K562 (cell line): ENCODE results near the gene TCEAL4. TPM values are rescaled to one million over a fixed set of nuclear protein-coding genes. Genes with fewer than 3 reads are reported as not detected.
"Not testable (repeated sequence)": the region's sequence is repeated elsewhere in the genome, so short reads cannot be mapped to it uniquely, and the experiment has no call there.

Source experiments
- ATAC-seq: fragments of 200-7000 bp; cut with Tn5 transposase; 3 replicates; pipeline ENCODE4 v1.9.1; 2020; ENCODE audit warnings: moderate library complexity
- BruUV-seq: library from RNA; stranded (reverse); fragments of 400-500 nt; replicated peaks from 2 replicates; lab custom pipeline; 2021; lab: Mats Ljungman, UMichigan
- CTCF ChIA-PET: fragments of 300-600 bp; formaldehyde crosslinking; extraction: SDS; loops from one replicate; lab custom pipeline; 2021; ENCODE audit warnings: low intra/inter-chr PET ratio; lab: Yijun Ruan, JAX
- POLR2A ChIA-PET: fragments of 300-600, 350-650 bp; sonication (Branson Sonifier 250); formaldehyde crosslinking; extraction: SDS; loops from one replicate; lab custom pipeline; 2021; ENCODE audit warnings: antibody characterized with exemption, inconsistent platforms; lab: Yijun Ruan, JAX
- DNase-seq, 4 experiments: peaks; one replicate each; pipeline versions ENCODE4 v3.0.0 to v3.0.0-alpha.2; 2011 to 2018; ENCODE audit warnings: low spot score in 3 of 4, mixed read lengths in 3 of 4; ENCODE audit errors: extremely low read depth in 1 of 4
- FAIRE-seq: peaks from 2 replicates; lab custom pipeline; 2011; peaks lifted over from hg19 to GRCh38; lab: Jason Lieb, UNC
- H2AFZ ChIP-seq: 2 replicates; pipeline ENCODE4 v1.6.0; 2011; ENCODE audit warnings: low read depth, low read length, control low read depth, inconsistent platforms
- H3K27ac ChIP-seq: fragments of 200-600 bp; 3 replicates; pipeline ENCODE4 v1.8.0; 2011; ENCODE audit warnings: low read depth, mild to moderate bottlenecking, control low read depth, inconsistent platforms, low read length, moderate library complexity, mixed read lengths; ENCODE audit errors: extremely low read depth
- H3K27me3 ChIP-seq, 2 experiments: fragments of 300-600 bp in 1 of 2; 2 replicates in 1 of 2; 3 replicates in 1 of 2; pipeline versions ENCODE4 v1.6.0 to v1.8.0; 2011; ENCODE audit warnings: inconsistent platforms in 2 of 2, low read length in 2 of 2, mild to moderate bottlenecking in 1 of 2, mixed read lengths in 1 of 2, moderate library complexity in 1 of 2; ENCODE audit not compliant: control insufficient read depth in 2 of 2, insufficient read depth in 2 of 2
- H3K36me3 ChIP-seq: fragments of 300-600 bp; 3 replicates; pipeline ENCODE4 v1.8.0; 2011; ENCODE audit warnings: mild to moderate bottlenecking, low read length, inconsistent platforms; ENCODE audit not compliant: control insufficient read depth, insufficient read depth
- H3K4me1 ChIP-seq, 2 experiments: fragments of 200-600 bp in 1 of 2; replicated peaks in 1 of 2; 2 replicates in 1 of 2; 3 replicates in 1 of 2; pipeline versions ENCODE4 v1.5.1 to v1.8.0; 2011; ENCODE audit warnings: inconsistent platforms in 2 of 2, low read length in 2 of 2, mild to moderate bottlenecking in 1 of 2, mixed read lengths in 1 of 2, moderate library complexity in 1 of 2; ENCODE audit not compliant: control insufficient read depth in 2 of 2, insufficient read depth in 2 of 2
- H3K4me2 ChIP-seq: 2 replicates; pipeline ENCODE4 v1.6.1; 2011; ENCODE audit warnings: low read length, control low read depth, inconsistent platforms, mixed read lengths; ENCODE audit not compliant: insufficient read depth
- H3K4me3 ChIP-seq: fragments of 200-600 bp; sonication (generic), shearing (Covaris generic); 2 replicates; pipeline ENCODE4 v1.5.1; 2016; ENCODE audit warnings: control low read depth, inconsistent platforms
- H3K79me2 ChIP-seq: fragments of 200-600 bp; 3 replicates; pipeline ENCODE4 v1.8.0; 2011; ENCODE audit warnings: low read length, inconsistent platforms; ENCODE audit not compliant: control insufficient read depth, insufficient read depth
- H3K9ac ChIP-seq, 2 experiments: 2 replicates each; pipeline versions ENCODE4 v1.6.0 to v1.6.1; 2011; ENCODE audit warnings: low read depth in 2 of 2, low read length in 2 of 2, control low read depth in 1 of 2, inconsistent platforms in 1 of 2, mild to moderate bottlenecking in 1 of 2, mixed read lengths in 1 of 2; ENCODE audit not compliant: insufficient read depth in 1 of 2
- H3K9me1 ChIP-seq: one replicate; pipeline ENCODE4 v1.6.0; 2011; ENCODE audit warnings: inconsistent platforms, mild to moderate bottlenecking, low read length, moderate library complexity; ENCODE audit not compliant: control insufficient read depth, insufficient read depth
- H3K9me3 ChIP-seq: replicated peaks from 2 replicates; pipeline ENCODE4 v1.5.1; 2011; ENCODE audit warnings: low read depth, low read length, inconsistent platforms; ENCODE audit not compliant: control insufficient read depth, insufficient read depth
- H4K20me1 ChIP-seq: replicated peaks from 2 replicates; pipeline ENCODE4 v1.6.1; 2011; ENCODE audit warnings: low read length, inconsistent platforms, mixed read lengths; ENCODE audit not compliant: control insufficient read depth, insufficient read depth
- WGBS: fragments of 100-300 bp; shearing (Covaris generic); methylation state at CpG from one replicate; pipeline ENCODE4 v1.1.6; 2016; ENCODE audit warnings: low coverage, mixed read lengths; ENCODE audit not compliant: insufficient coverage; ENCODE audit errors: missing lambda C conversion rate; 5-methylcytosine and 5-hydroxymethylcytosine counted together
- in situ Hi-C: fragments of 300-500 bp; cut with MboI; formaldehyde crosslinking; loops from 4 replicates; pipeline ENCODE4 v1.15.0; 2018; ENCODE audit warnings: inconsistent platforms, mixed read lengths
- intact Hi-C: fragments of 100-400 bp; cut with micrococcal nuclease; formaldehyde crosslinking; loops from 2 replicates; pipeline ENCODE4 v1.14.2; 2022
- polyA plus RNA-seq, 8 experiments: library from polyadenylated mRNA; depleted of rRNA in 4 of 8; stranded (reverse) in 5 of 8; unstranded in 3 of 8; fragments of >200 nt; fragmentation: Nextera tagmentation in 2 of 8; fragmentation: Illumina TruSeq in 1 of 8; extraction: Ambion mirVana in 2 of 8; extraction: Trizol in 1 of 8; gene quantifications; 2 replicates each; pipeline versions ENCODE4 v1.2.1 to v1.2.3, GENCODE V29; 2011 to 2014; ENCODE audit warnings: inconsistent platforms in 1 of 8, missing spikeins in 1 of 8
- total RNA-seq, 7 experiments: library from RNA; depleted of rRNA in 6 of 7; stranded (reverse); fragments of >200 nt in 6 of 7; fragmentation: Illumina TruSeq in 2 of 7; extraction: Trizol in 2 of 7; gene quantifications; 2 replicates each; pipeline versions ENCODE4 v1.2.1 to v1.2.3, GENCODE V29; 2011 to 2021; ENCODE audit warnings: low replicate concordance in 1 of 7

Gene TCEAL4
- total and polyA plus RNA-seq, 9 of the 15 experiments (the other 6 are each of a cell fraction or from before 2014, with no cell fraction given): 0.36 to 12.3 (median 7.9) TPM

GRCh38 chrX:103592295-103592694, 7.0 kb downstream of the TCEAL4 start:
- CTCF ChIA-PET: interaction anchor here (0.6 kb wide), 1 partner anchor 29 kb away, joined by 3 read pairs; no protein-coding TSS in a partner anchor
- H3K79me2 ChIP-seq, H3K4me3 ChIP-seq, H3K9ac ChIP-seq, H2AFZ ChIP-seq, FAIRE-seq, DNase-seq, H3K4me1 ChIP-seq, H3K9me3 ChIP-seq, H4K20me1 ChIP-seq, intact Hi-C loops, H3K4me2 ChIP-seq, ATAC-seq, H3K27ac ChIP-seq, in situ Hi-C loops, POLR2A ChIA-PET, H3K36me3 ChIP-seq, H3K9me1 ChIP-seq, H3K27me3 ChIP-seq, BruUV-seq: not testable (repeated sequence)
- WGBS: 9% methylated on average over 1 of the region's 1 CpG

- H4K20me1 ChIP-seq, CTCF ChIA-PET, POLR2A ChIA-PET, H3K36me3 ChIP-seq, intact Hi-C loops, H3K9me3 ChIP-seq, H3K9ac ChIP-seq, ATAC-seq, in situ Hi-C loops, H2AFZ ChIP-seq, H3K4me1 ChIP-seq, H3K4me2 ChIP-seq, H3K79me2 ChIP-seq, H3K27ac ChIP-seq, H3K27me3 ChIP-seq, FAIRE-seq, DNase-seq, H3K4me3 ChIP-seq, BruUV-seq, H3K9me1 ChIP-seq: not testable (repeated sequence)
- 5% methylated on average over 6 of the region's 6 CpGs for WGBS
Observed at GRCh38 chrX:103595202-103595601, 9.9 kb downstream of the TCEAL4 start.
